Transverse colon (tissue), 4 donors: ENCODE data around the gene TRIM15.

Experiments
- EP300 ChIP-seq: sonication (generic); formaldehyde crosslinking; IDR thresholded peaks from one replicate; pipeline ENCODE4 v1.6.1; 2017; ENCODE audit warnings: antibody characterized with exemption, low read depth
- POLR2A ChIP-seq: fragments of 450-650 bp; IDR thresholded peaks from one replicate; pipeline ENCODE4 v1.6.1; 2016; ENCODE audit warnings: antibody characterized with exemption, mild to moderate bottlenecking, moderate library complexity
- POLR2AphosphoS5 ChIP-seq, 3 donors: sonication (generic); formaldehyde crosslinking; IDR thresholded peaks; one replicate each; pipeline ENCODE4 v1.6.1; 2016; ENCODE audit warnings: antibody characterized with exemption in 3 of 3
- TF ChIP-seq, protein P1 (sequence below), 5 experiments: fragments of 200-600 bp in 3 of 5; fragments of 450-650 bp in 2 of 5; sonication (generic) in 3 of 5; IDR thresholded peaks; 1 replicate in 2 of 5; 2 replicates in 3 of 5; pipeline ENCODE4 v1.5.1; 2016 to 2017; ENCODE audit warnings: antibody characterized with exemption in 5 of 5, inconsistent platforms in 3 of 5, mild to moderate bottlenecking in 2 of 5, moderate library complexity in 1 of 5

- TF ChIP-seq, protein P1, sequence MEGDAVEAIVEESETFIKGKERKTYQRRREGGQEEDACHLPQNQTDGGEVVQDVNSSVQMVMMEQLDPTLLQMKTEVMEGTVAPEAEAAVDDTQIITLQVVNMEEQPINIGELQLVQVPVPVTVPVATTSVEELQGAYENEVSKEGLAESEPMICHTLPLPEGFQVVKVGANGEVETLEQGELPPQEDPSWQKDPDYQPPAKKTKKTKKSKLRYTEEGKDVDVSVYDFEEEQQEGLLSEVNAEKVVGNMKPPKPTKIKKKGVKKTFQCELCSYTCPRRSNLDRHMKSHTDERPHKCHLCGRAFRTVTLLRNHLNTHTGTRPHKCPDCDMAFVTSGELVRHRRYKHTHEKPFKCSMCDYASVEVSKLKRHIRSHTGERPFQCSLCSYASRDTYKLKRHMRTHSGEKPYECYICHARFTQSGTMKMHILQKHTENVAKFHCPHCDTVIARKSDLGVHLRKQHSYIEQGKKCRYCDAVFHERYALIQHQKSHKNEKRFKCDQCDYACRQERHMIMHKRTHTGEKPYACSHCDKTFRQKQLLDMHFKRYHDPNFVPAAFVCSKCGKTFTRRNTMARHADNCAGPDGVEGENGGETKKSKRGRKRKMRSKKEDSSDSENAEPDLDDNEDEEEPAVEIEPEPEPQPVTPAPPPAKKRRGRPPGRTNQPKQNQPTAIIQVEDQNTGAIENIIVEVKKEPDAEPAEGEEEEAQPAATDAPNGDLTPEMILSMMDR (IDR thresholded peaks at IDR 0.05) = no peak
- TF ChIP-seq POLR2A (no peak), POLR2AphosphoS5 (IDR thresholded peaks at IDR 0.05) (no peak), EP300 (no peak)
These were observed 11.8 kb upstream of the TRIM15 start for GRCh38 chr6:30151580-30151979.
